NT2/D1 (cell line): ENCODE results near the gene PPIP5K1.

Experiments used
- SUZ12 ChIP-seq: IDR thresholded peaks from 2 replicates; pipeline ENCODE4 v1.6.1; 2011; ENCODE audit not compliant: insufficient read length, insufficient read depth; ENCODE audit errors: extremely low read depth
- YY1 ChIP-seq: IDR thresholded peaks from 2 replicates; pipeline ENCODE4 v1.6.1; 2011; ENCODE audit not compliant: insufficient read length, insufficient read depth
- ZNF274 ChIP-seq: IDR thresholded peaks from 2 replicates; pipeline ENCODE4 v1.6.1; 2011; ENCODE audit warnings: mild to moderate bottlenecking, low read depth, low read length

GRCh38 chr15:43505738-43506137 is 84.3 kb downstream of the PPIP5K1 start:
- no peak for TF ChIP-seq ZNF274
- TF ChIP-seq SUZ12 = no peak
- TF ChIP-seq YY1 = no peak
